Natural killer cell (primary cell): ENCODE data around the gene SLC1A2. TPM values are rescaled to one million over a fixed set of nuclear protein-coding genes. Genes with fewer than 3 reads are reported as not detected.

ENCODE experiments used
- ATAC-seq, 3 donors: fragments of 150-1000 bp in 2 of 3; fragments of 200-7000 bp in 1 of 3; cut with Tn5 transposase; 1 replicate in 1 of 3; 2 replicates in 2 of 3; pipeline ENCODE4 v1.10.0; 2021; ENCODE audit warnings: mild to moderate bottlenecking in 2 of 3, moderate library complexity in 2 of 3
- DNase-seq, 2 donors: peaks; one replicate each; pipeline versions ENCODE4 v3.0.0 to v3.0.0-alpha.2; 2013 to 2021; ENCODE audit warnings: mixed read lengths in 1 of 2
- H3K27ac ChIP-seq: one replicate; pipeline ENCODE4 v1.5.1; 2013; ENCODE audit warnings: mild to moderate bottlenecking, low read length
- H3K27me3 ChIP-seq: one replicate; pipeline ENCODE4 v1.6.1; 2013; ENCODE audit warnings: low read length; ENCODE audit not compliant: control insufficient read depth, insufficient read depth
- H3K36me3 ChIP-seq: one replicate; pipeline ENCODE4 v1.6.1; 2013; ENCODE audit warnings: low read length; ENCODE audit not compliant: control insufficient read depth, insufficient read depth
- H3K4me1 ChIP-seq: one replicate; pipeline ENCODE4 v1.6.1; 2013; ENCODE audit warnings: low read length; ENCODE audit not compliant: control insufficient read depth, insufficient read depth
- H3K4me3 ChIP-seq: one replicate; pipeline ENCODE4 v1.5.1; 2013; ENCODE audit warnings: low read length
- H3K9me3 ChIP-seq: one replicate; pipeline ENCODE4 v1.6.1; 2013; ENCODE audit warnings: low read length; ENCODE audit not compliant: control insufficient read depth, insufficient read depth
- H3K27ac Mint-ChIP-seq, 2 donors: one replicate each; pipeline ENCODE4 v1.8.0; 2022; ENCODE audit warnings: mild to moderate bottlenecking in 2 of 2, mixed read lengths in 2 of 2, moderate library complexity in 1 of 2
- H3K27me3 Mint-ChIP-seq, 2 donors: one replicate each; pipeline ENCODE4 v1.8.0; 2022; ENCODE audit warnings: low read depth in 2 of 2, mixed read lengths in 2 of 2
- H3K36me3 Mint-ChIP-seq: one replicate; pipeline ENCODE4 v1.8.0; 2022; ENCODE audit warnings: mixed read lengths
- H3K4me1 Mint-ChIP-seq, 2 donors: one replicate each; pipeline ENCODE4 v1.8.0; 2022; ENCODE audit warnings: mixed read lengths in 2 of 2
- H3K4me3 Mint-ChIP-seq: one replicate; pipeline ENCODE4 v1.8.0; 2022; ENCODE audit warnings: mild to moderate bottlenecking, moderate library complexity, mixed read lengths
- H3K9me3 Mint-ChIP-seq, 2 donors: one replicate each; pipeline ENCODE4 v1.8.0; 2022; ENCODE audit warnings: mixed read lengths in 2 of 2
- CTCF ChIP-seq: fragments of 200-600 bp; IDR thresholded peaks from one replicate; pipeline ENCODE4 v1.8.0; 2022; ENCODE audit warnings: antibody characterized with exemption
- WGBS: methylation state at CpG from one replicate; pipeline ENCODE4 v1.1.7; 2013; ENCODE audit warnings: missing lambda C conversion rate; ENCODE audit not compliant: insufficient coverage; 5-methylcytosine and 5-hydroxymethylcytosine counted together
- intact Hi-C: fragments of 100-400 bp; cut with micrococcal nuclease; formaldehyde crosslinking; loops from one replicate; pipeline ENCODE4 v1.14.2; 2022
- total RNA-seq, 4 donors: library from RNA; stranded (reverse); fragments of 120-200 nt in 1 of 4; gene quantifications; one replicate each; pipeline versions ENCODE4 v1.2.3 to v1.2.4, GENCODE V29; 2013 to 2022

Gene SLC1A2
- total RNA-seq, 3 donors from 2014 or later (not counting 1 experiment from before 2014, with no cell fraction given): 0.02 TPM; not detected in 2

GRCh38 chr11:35262056-35262455 lies 157.3 kb downstream of the SLC1A2 start:
- no peak overlapping the region for H3K27ac ChIP-seq
- H3K9me3 Mint-ChIP-seq: no peaks in the 10 kb centered on the region
- H3K9me3 ChIP-seq: no peaks in the 10 kb centered on the region
- H3K27me3 Mint-ChIP-seq: peaks cover 0 to 3% of the 10 kb centered on the region in 2 donors
- no peaks in the 10 kb centered on the region for H3K4me1 ChIP-seq
- H3K27ac Mint-ChIP-seq: no peak overlapping the region
- no peaks in the 10 kb centered on the region for H3K27me3 ChIP-seq
- no peaks in the 10 kb centered on the region for H3K36me3 ChIP-seq
- no peak for TF ChIP-seq CTCF
- no peak overlapping the region for H3K4me3 Mint-ChIP-seq
- DNase-seq: no peak
- no peak overlapping the region for H3K4me3 ChIP-seq
- H3K36me3 Mint-ChIP-seq: no peaks in the 10 kb centered on the region
- peaks cover 7% of the 10 kb centered on the region in 2 donors for H3K4me1 Mint-ChIP-seq
- intact Hi-C loops: no loop called here
- ATAC-seq: no peak
- 95% methylated on average over 2 of the region's 3 CpGs for WGBS

- no peak for TF ChIP-seq CTCF
- H3K36me3 Mint-ChIP-seq: no peaks in the 10 kb centered on the region
- Histone ChIP-seq H3K27ac (no peak overlapping the region), H3K4me3 (no peak overlapping the region), H3K9me3 (no peaks in the 10 kb centered on the region), H3K27me3 (no peaks in the 10 kb centered on the region), H3K4me1 (peaks cover 3% of the 10 kb centered on the region), H3K36me3 (no peaks in the 10 kb centered on the region)
- DNase-seq (no peak), ATAC-seq (no peak)
- no peak overlapping the region for H3K27ac Mint-ChIP-seq
- H3K27me3 Mint-ChIP-seq: peaks cover 0 to 3% of the 10 kb centered on the region in 2 donors
- H3K4me3 Mint-ChIP-seq: no peak overlapping the region
- no peaks in the 10 kb centered on the region for H3K9me3 Mint-ChIP-seq
- H3K4me1 Mint-ChIP-seq: peaks cover 15 to 16% of the 10 kb centered on the region in 2 donors
- intact Hi-C loops: no loop called here
- 100% methylated on average over 1 of the region's 1 CpG for WGBS
These were observed 158.2 kb downstream of the SLC1A2 start for GRCh38 chr11:35261197-35261596.

GRCh38 chr11:35260342-35260985 lies 158.9 kb downstream of the SLC1A2 start:
- no peaks in the 10 kb centered on the region for H3K9me3 ChIP-seq
- DNase-seq (no peak), ATAC-seq (no peak)
- H3K36me3 Mint-ChIP-seq: no peaks in the 10 kb centered on the region
- H3K9me3 Mint-ChIP-seq: no peaks in the 10 kb centered on the region
- H3K4me1 Mint-ChIP-seq: peaks cover 15 to 20% of the 10 kb centered on the region in 2 donors
- H3K36me3 ChIP-seq: no peaks in the 10 kb centered on the region
- H3K4me3 Mint-ChIP-seq: no peak overlapping the region
- peaks cover 0 to 3% of the 10 kb centered on the region in 2 donors for H3K27me3 Mint-ChIP-seq
- no peak overlapping the region for H3K27ac ChIP-seq
- no peak overlapping the region for H3K4me3 ChIP-seq
- intact Hi-C loops: no loop called here
- H3K27ac Mint-ChIP-seq: no peak overlapping the region
- no peak for TF ChIP-seq CTCF
- H3K4me1 ChIP-seq: peaks cover 4% of the 10 kb centered on the region
- 84% methylated on average over 10 of the region's 10 CpGs for WGBS
- no peaks in the 10 kb centered on the region for H3K27me3 ChIP-seq

- H3K27ac ChIP-seq: no peak overlapping the region
- TF ChIP-seq CTCF: no peak
- no peak overlapping the region for H3K27ac Mint-ChIP-seq
- H3K4me3 Mint-ChIP-seq: no peak overlapping the region
- peaks cover 0 to 3% of the 10 kb centered on the region in 2 donors for H3K27me3 Mint-ChIP-seq
- intact Hi-C loops: no loop called here
- ATAC-seq (no peak), DNase-seq (no peak)
- H3K4me1 ChIP-seq: peaks cover 4% of the 10 kb centered on the region
- WGBS: 100% methylated on average over 1 of the region's 2 CpGs
- H3K27me3 ChIP-seq: no peaks in the 10 kb centered on the region
- peaks cover 15 to 20% of the 10 kb centered on the region in 2 donors for H3K4me1 Mint-ChIP-seq
- no peaks in the 10 kb centered on the region for H3K9me3 Mint-ChIP-seq
- no peak overlapping the region for H3K4me3 ChIP-seq
- no peaks in the 10 kb centered on the region for H3K36me3 Mint-ChIP-seq
- no peaks in the 10 kb centered on the region for H3K9me3 ChIP-seq
- H3K36me3 ChIP-seq: no peaks in the 10 kb centered on the region
These were observed 159.8 kb downstream of the SLC1A2 start for GRCh38 chr11:35259529-35259928.
